GM12878 (cell line): Measurements from ENCODE around the gene PCID2. TPM values are rescaled to one million over a fixed set of nuclear protein-coding genes. Genes with fewer than 3 reads are reported as not detected.

Experiments
- ATAC-seq: fragments of 200-7000 bp; cut with Tn5 transposase; 3 replicates; pipeline ENCODE4 v1.9.1; 2020; ENCODE audit warnings: mild to moderate bottlenecking, moderate library complexity
- BruUV-seq: library from RNA; stranded (reverse); fragments of 400-500 nt; replicated peaks from 2 replicates; lab custom pipeline; 2021; lab: Mats Ljungman, UMichigan
- CTCF ChIA-PET: fragments of 300-600 bp; sonication (Branson Sonifier 250); formaldehyde crosslinking; extraction: SDS; loops from one replicate; lab custom pipeline; 2021; ENCODE audit warnings: inconsistent platforms; lab: Yijun Ruan, JAX
- POLR2A ChIA-PET: fragments of 350-600 bp; formaldehyde crosslinking; extraction: SDS; loops from one replicate; lab custom pipeline; 2021; ENCODE audit warnings: inconsistent platforms; lab: Charles Lee
- RAD21 ChIA-PET: fragments of 300-600 bp; sonication (Branson Sonifier 250); formaldehyde crosslinking; loops from one replicate; lab custom pipeline; 2023; ENCODE audit warnings: antibody characterized with exemption; ENCODE audit not compliant: unreplicated experiment; lab: Charles Lee
- SMC1A ChIA-PET: fragments of 300-600 bp; sonication (Branson Sonifier 250); formaldehyde crosslinking; loops from one replicate; lab custom pipeline; 2023; ENCODE audit not compliant: unreplicated experiment, uncharacterized antibody; lab: Charles Lee
- DNase-seq: peaks from one replicate; pipeline ENCODE4 v3.0.0-alpha.2; 2011; ENCODE audit warnings: low read depth, low spot score
- FAIRE-seq: peaks from 3 replicates; lab custom pipeline; 2011; peaks lifted over from hg19 to GRCh38; lab: Jason Lieb, UNC
- H2AFZ ChIP-seq: 2 replicates; pipeline ENCODE4 v1.6.0; 2011; ENCODE audit warnings: low read depth, low read length, control low read depth; ENCODE audit not compliant: control insufficient read depth
- H3K27ac ChIP-seq: 2 replicates; pipeline ENCODE4 v1.5.1; 2011; ENCODE audit warnings: control low read depth; ENCODE audit not compliant: control insufficient read depth, insufficient read depth
- H3K27me3 ChIP-seq, 2 experiments: replicated peaks in 1 of 2; 2 replicates each; pipeline versions ENCODE4 v1.6.0 to v1.6.1; 2011; ENCODE audit warnings: low read length in 1 of 2; ENCODE audit not compliant: control insufficient read depth in 2 of 2, insufficient read depth in 2 of 2
- H3K36me3 ChIP-seq, 2 experiments: 2 replicates each; pipeline ENCODE4 v1.5.1; 2011; ENCODE audit warnings: low read length in 1 of 2; ENCODE audit not compliant: control insufficient read depth in 2 of 2, insufficient read depth in 2 of 2
- H3K4me1 ChIP-seq: 2 replicates; pipeline ENCODE4 v1.6.1; 2011; ENCODE audit warnings: mild to moderate bottlenecking, low read length, moderate library complexity, mixed read lengths; ENCODE audit not compliant: control insufficient read depth, insufficient read depth
- H3K4me2 ChIP-seq: 2 replicates; pipeline ENCODE4 v1.6.0; 2011; ENCODE audit warnings: control low read depth; ENCODE audit not compliant: control insufficient read depth, insufficient read depth
- H3K4me3 ChIP-seq: fragments of 200-600 bp; sonication (generic); 2 replicates; pipeline ENCODE4 v1.5.1; 2016
- H3K79me2 ChIP-seq: 2 replicates; pipeline ENCODE4 v1.6.0; 2011; ENCODE audit warnings: low read length; ENCODE audit not compliant: control insufficient read depth, insufficient read depth
- H3K9ac ChIP-seq: 2 replicates; pipeline ENCODE4 v1.8.0; 2011; ENCODE audit warnings: low read length, control low read depth, mixed read lengths; ENCODE audit not compliant: control insufficient read depth, insufficient read depth
- H3K9me3 ChIP-seq: replicated peaks from 3 replicates; pipeline ENCODE4 v1.5.1; 2011; ENCODE audit warnings: mild to moderate bottlenecking, low read length; ENCODE audit not compliant: control insufficient read depth, insufficient read depth
- H4K20me1 ChIP-seq: 2 replicates; pipeline ENCODE4 v1.6.0; 2011; ENCODE audit not compliant: control insufficient read depth, insufficient read depth
- ATF3 ChIP-seq: IDR thresholded peaks from 2 replicates; pipeline ENCODE4 v1.6.1; 2011; ENCODE audit warnings: low read depth, mild to moderate bottlenecking, low read length, moderate library complexity, borderline replicate concordance; ENCODE audit errors: extremely low read depth
- BRCA1 ChIP-seq: IDR thresholded peaks from 2 replicates; pipeline ENCODE4 v1.6.1; 2011; ENCODE audit warnings: low read depth, low read length, improper control_type of control experiment
- CBX3 ChIP-seq: fragments of 200-600 bp; sonication (generic); IDR thresholded peaks from 2 replicates; pipeline ENCODE4 v1.6.1; 2016; ENCODE audit warnings: low read depth, borderline replicate concordance
- DPF2 ChIP-seq: fragments of 450-650 bp; IDR thresholded peaks from 2 replicates; pipeline ENCODE4 v1.6.1; 2017; ENCODE audit warnings: mild to moderate bottlenecking
- E4F1 ChIP-seq: fragments of 450-650 bp; IDR thresholded peaks from 2 replicates; pipeline ENCODE4 v1.6.1; 2018; ENCODE audit warnings: borderline replicate concordance, mild to moderate bottlenecking; ENCODE audit not compliant: partially characterized antibody
- HSF1 ChIP-seq: fragments of 150-350 bp; IDR thresholded peaks from 2 replicates; pipeline ENCODE4 v1.6.1; 2014; ENCODE audit warnings: mild to moderate bottlenecking, low read depth, low read length
- IKZF1 ChIP-seq: fragments of 450-650 bp; conservative IDR thresholded peaks from 2 replicates; pipeline ENCODE4 v1.6.1; 2017; ENCODE audit warnings: antibody characterized with exemption, mild to moderate bottlenecking
- IRF5 ChIP-seq: fragments of 450-650 bp; IDR thresholded peaks from 2 replicates; pipeline ENCODE4 v1.6.1; 2017; ENCODE audit warnings: borderline replicate concordance
- NFYA ChIP-seq: IDR thresholded peaks from 2 replicates; pipeline ENCODE4 v1.6.1; 2011; ENCODE audit warnings: low read depth, mild to moderate bottlenecking, low read length, improper control_type of control experiment, borderline replicate concordance
- POLR2A ChIP-seq: IDR thresholded peaks from 2 replicates; pipeline ENCODE4 v1.6.1; 2011; ENCODE audit warnings: low read depth, mild to moderate bottlenecking, low read length
- RELA ChIP-seq: fragments of 450-650 bp; IDR thresholded peaks from 2 replicates; pipeline ENCODE4 v1.8.0; 2014; ENCODE audit warnings: borderline replicate concordance; ENCODE audit not compliant: partially characterized antibody
- TAF1 ChIP-seq: IDR thresholded peaks from 2 replicates; pipeline ENCODE4 v1.6.1; 2011; ENCODE audit warnings: mild to moderate bottlenecking, low read depth, low read length, borderline replicate concordance
- WRNIP1 ChIP-seq: IDR thresholded peaks from 2 replicates; pipeline ENCODE4 v1.6.1; 2011; ENCODE audit warnings: low read depth, low read length, improper control_type of control experiment, borderline replicate concordance
- ZBED1 ChIP-seq: IDR thresholded peaks from 2 replicates; pipeline ENCODE4 v1.6.1; 2016; ENCODE audit warnings: borderline replicate concordance
- ZSCAN29 ChIP-seq: fragments of 450-650 bp; IDR thresholded peaks from 2 replicates; pipeline ENCODE4 v1.6.1; 2017; ENCODE audit warnings: mild to moderate bottlenecking, moderate library complexity
- WGBS: methylation state at CpG from one replicate; pipeline ENCODE4 v1.1.6; 2016; ENCODE audit warnings: low lambda C conversion rate; ENCODE audit not compliant: insufficient replicate concordance, insufficient coverage; ENCODE audit errors: missing lambda C conversion rate; 5-methylcytosine and 5-hydroxymethylcytosine counted together
- in situ Hi-C: fragments of 300-500 bp; cut with MboI; formaldehyde crosslinking; loops from 9 replicates; pipeline ENCODE4 v1.14.3; 2018; ENCODE audit warnings: mixed read lengths
- intact Hi-C: fragments of 100-400 bp; cut with micrococcal nuclease; formaldehyde crosslinking; loops from one replicate; pipeline ENCODE4 v1.14.2; 2022; ENCODE audit not compliant: unreplicated experiment
- polyA plus RNA-seq, 11 experiments: library from polyadenylated mRNA; depleted of rRNA in 4 of 11; unstranded in 6 of 11; stranded (reverse) in 5 of 11; fragments of >200 nt; fragmentation: Nextera tagmentation in 4 of 11; fragmentation: Illumina TruSeq in 1 of 11; extraction: Ambion mirVana in 4 of 11; extraction: Trizol in 1 of 11; gene quantifications; 1 replicate in 1 of 11; 2 replicates in 10 of 11; pipeline versions ENCODE4 v1.2.1 to v1.2.3, GENCODE V29; 2011 to 2016; ENCODE audit warnings: inconsistent platforms in 2 of 11, missing spikeins in 2 of 11, low read depth in 1 of 11
- total RNA-seq, 4 experiments: library from RNA; depleted of rRNA in 3 of 4; stranded (reverse); fragments of >200 nt in 3 of 4; fragmentation: Illumina TruSeq in 1 of 4; extraction: Trizol in 1 of 4; gene quantifications; 2 replicates each; pipeline versions ENCODE4 v1.2.1 to v1.2.3, GENCODE V29; 2013 to 2021

Gene PCID2
- total and polyA plus RNA-seq, 10 of the 15 experiments (the other 5 are each of a cell fraction or from before 2014, with no cell fraction given) = 37.0 to 98.1 (median 58.3) TPM

GRCh38 chr13:113129921-113130750 is 78.3 kb downstream of the PCID2 start:
- intact Hi-C loops (loop anchor here (10.0 kb wide), 1 partner anchor 185 kb away; no protein-coding TSS in a partner anchor), in situ Hi-C loops (no loop called here)
- ChIA-PET POLR2A (no interaction called here), RAD21 (no interaction called here), SMC1A (interaction anchor here (0.6 kb wide), 1 partner anchor 802 kb away, joined by 3 read pairs; no protein-coding TSS in a partner anchor), CTCF (no interaction called here)
- Histone ChIP-seq H3K79me2 (no peaks in the 10 kb centered on the region), H3K27ac (no peak overlapping the region), H3K27me3 (0 out of 4 replicates have a peak, but pooled peaks cover 0 to 3% of the 10 kb centered on the region in 2 experiments), H3K9ac (no peak overlapping the region), H2AFZ (no peak overlapping the region), H3K4me2 (no peak overlapping the region), H3K36me3 (no peaks in the 10 kb centered on the region), H3K9me3 (peaks cover 2% of the 10 kb centered on the region; the same call in 1 of the 3 replicates), H3K4me3 (no peak overlapping the region), H3K4me1 (no peaks in the 10 kb centered on the region), H4K20me1 (no peaks in the 10 kb centered on the region)
- ATAC-seq (no peak), FAIRE-seq (no peak), DNase-seq (no peak)
- no TSS peak for BruUV-seq
- 66% methylated on average over 58 of the region's 60 CpGs for whole genome bisulfite sequencing
- TF ChIP-seq E4F1 (no peak), DPF2 (no peak), BRCA1 (no peak), IKZF1 (no peak), ZBED1 (no peak), ATF3 (no peak), HSF1 (no peak), IRF5 (no peak), NFYA (no peak), CBX3 (no peak), POLR2A (no peak), TAF1 (no peak), WRNIP1 (no peak), ZSCAN29 (no peak), RELA (no peak)
